Panc1 (cell line): ENCODE measurements around the gene CHST13. TPM values are rescaled to one million over a fixed set of nuclear protein-coding genes. Genes with fewer than 3 reads are reported as not detected.
"Not testable (repeated sequence)": the region's sequence is repeated elsewhere in the genome, so short reads cannot be mapped to it uniquely, and the experiment has no call there.

Experiments
- ATAC-seq: fragments of 200-7000 bp; cut with Tn5 transposase; 2 replicates; pipeline ENCODE4 v1.9.1; 2020; ENCODE audit warnings: mild to moderate bottlenecking, moderate library complexity
- BruUV-seq: library from RNA; stranded (reverse); fragments of 400-500 nt; replicated peaks from 2 replicates; lab custom pipeline; 2021; lab: Mats Ljungman, UMichigan
- CTCF ChIA-PET: fragments of 300-600 bp; sonication (Branson Sonifier 250); formaldehyde crosslinking; loops from one replicate; lab custom pipeline; 2022; ENCODE audit warnings: antibody characterized with exemption; lab: Charles Lee
- POLR2A ChIA-PET: fragments of 300-600 bp; sonication (Branson Sonifier 250); formaldehyde crosslinking; loops from one replicate; lab custom pipeline; 2022; ENCODE audit warnings: antibody characterized with exemption; lab: Charles Lee
- DNase-seq: peaks from one replicate; pipeline ENCODE4 v3.0.0-alpha.2; 2010; ENCODE audit warnings: low read depth, low spot score
- H3K27ac ChIP-seq: 2 replicates; pipeline ENCODE4 v1.5.1; 2011; ENCODE audit warnings: mild to moderate bottlenecking, low read length, inconsistent platforms
- H3K27me3 ChIP-seq: fragments of 200-500 bp; sonication (Bioruptor generic); 2 replicates; pipeline ENCODE4 v1.6.0; 2014; ENCODE audit warnings: low read length, inconsistent platforms; ENCODE audit not compliant: control insufficient read depth, insufficient read depth
- H3K36me3 ChIP-seq: fragments of 200-500 bp; sonication (Bioruptor generic); 2 replicates; pipeline ENCODE4 v1.5.1; 2014; ENCODE audit warnings: inconsistent platforms, mild to moderate bottlenecking, low read length, moderate library complexity; ENCODE audit not compliant: control insufficient read depth, insufficient read depth
- H3K4me1 ChIP-seq: 2 replicates; pipeline ENCODE4 v1.5.1; 2011; ENCODE audit warnings: inconsistent platforms, mild to moderate bottlenecking, low read length, moderate library complexity; ENCODE audit not compliant: control insufficient read depth, insufficient read depth
- H3K4me3 ChIP-seq, 2 experiments: 2 replicates each; pipeline ENCODE4 v1.5.1; 2011 to 2012; ENCODE audit warnings: low read depth in 2 of 2, low read length in 2 of 2, mild to moderate bottlenecking in 2 of 2, inconsistent platforms in 1 of 2, moderate library complexity in 1 of 2
- H3K9me3 ChIP-seq: fragments of 200-500 bp; sonication (Bioruptor generic); 2 replicates; pipeline ENCODE4 v1.5.1; 2014; ENCODE audit warnings: low read depth, mild to moderate bottlenecking, inconsistent platforms, low read length, moderate library complexity; ENCODE audit not compliant: control insufficient read depth, insufficient read depth
- POLR2AphosphoS5 ChIP-seq: IDR thresholded peaks from 2 replicates; pipeline ENCODE4 v1.6.1; 2012; ENCODE audit warnings: mild to moderate bottlenecking, low read depth, low read length, moderate library complexity
- REST ChIP-seq, 2 experiments: IDR thresholded peaks; 2 replicates each; pipeline ENCODE4 v1.6.1; 2011 to 2012; ENCODE audit warnings: low read depth in 2 of 2, control low read depth in 1 of 2, low read length in 1 of 2, mild to moderate bottlenecking in 1 of 2, moderate library complexity in 1 of 2; ENCODE audit not compliant: insufficient read depth in 1 of 2
- SIN3A ChIP-seq: IDR thresholded peaks from 2 replicates; pipeline ENCODE4 v1.6.1; 2012; ENCODE audit warnings: low read depth, mild to moderate bottlenecking, low read length, moderate library complexity, borderline replicate concordance; ENCODE audit not compliant: insufficient read depth
- TCF7L2 ChIP-seq: IDR thresholded peaks from 2 replicates; pipeline ENCODE4 v1.6.1; 2011; ENCODE audit warnings: mild to moderate bottlenecking, low read depth, low read length, inconsistent platforms
- in situ Hi-C: cut with HindIII; loops from 2 replicates; pipeline ENCODE4 v1.10.0; 2016; ENCODE audit warnings: low sequenced_read_pairs, low pct_unique_long_range_greater_than_20kb
- intact Hi-C: fragments of 100-400 bp; cut with micrococcal nuclease; formaldehyde crosslinking; loops from one replicate; pipeline ENCODE4 v1.10.0; 2022; ENCODE audit not compliant: unreplicated experiment
- total RNA-seq: library from RNA; stranded (reverse); gene quantifications from one replicate; pipeline ENCODE4 v1.2.1, GENCODE V29; 2021; ENCODE audit not compliant: unreplicated experiment
- TF ChIP-seq, protein P1 (sequence below): fragments of 450-650 bp; IDR thresholded peaks from 2 replicates; pipeline ENCODE4 v1.5.1; 2017; ENCODE audit warnings: mild to moderate bottlenecking

Gene CHST13
- total RNA-seq, 1 experiment from 2014 or later = 0.64 TPM

GRCh38 chr3:126531051-126531330 is 7.0 kb downstream of the CHST13 start:
- no peak overlapping the region for H3K4me3 ChIP-seq
- H3K9me3 ChIP-seq = no peaks in the 10 kb centered on the region
- DNase-seq (no peak), ATAC-seq (no peak)
- no TSS peak for BruUV-seq
- no peaks in the 10 kb centered on the region for H3K36me3 ChIP-seq
- ChIA-PET POLR2A (no interaction called here), CTCF (no interaction called here)
- in situ Hi-C loops (no loop called here), intact Hi-C loops (no loop called here)
- TF ChIP-seq POLR2AphosphoS5 (no peak), REST (IDR thresholded peaks at IDR 0.05; ENCODE audit: insufficient read depth in 1 of 2, low read depth in 2 of 2, low read length in 1 of 2) (no peak), TCF7L2 (no peak), SIN3A (no peak)
- TF ChIP-seq, protein P1, sequence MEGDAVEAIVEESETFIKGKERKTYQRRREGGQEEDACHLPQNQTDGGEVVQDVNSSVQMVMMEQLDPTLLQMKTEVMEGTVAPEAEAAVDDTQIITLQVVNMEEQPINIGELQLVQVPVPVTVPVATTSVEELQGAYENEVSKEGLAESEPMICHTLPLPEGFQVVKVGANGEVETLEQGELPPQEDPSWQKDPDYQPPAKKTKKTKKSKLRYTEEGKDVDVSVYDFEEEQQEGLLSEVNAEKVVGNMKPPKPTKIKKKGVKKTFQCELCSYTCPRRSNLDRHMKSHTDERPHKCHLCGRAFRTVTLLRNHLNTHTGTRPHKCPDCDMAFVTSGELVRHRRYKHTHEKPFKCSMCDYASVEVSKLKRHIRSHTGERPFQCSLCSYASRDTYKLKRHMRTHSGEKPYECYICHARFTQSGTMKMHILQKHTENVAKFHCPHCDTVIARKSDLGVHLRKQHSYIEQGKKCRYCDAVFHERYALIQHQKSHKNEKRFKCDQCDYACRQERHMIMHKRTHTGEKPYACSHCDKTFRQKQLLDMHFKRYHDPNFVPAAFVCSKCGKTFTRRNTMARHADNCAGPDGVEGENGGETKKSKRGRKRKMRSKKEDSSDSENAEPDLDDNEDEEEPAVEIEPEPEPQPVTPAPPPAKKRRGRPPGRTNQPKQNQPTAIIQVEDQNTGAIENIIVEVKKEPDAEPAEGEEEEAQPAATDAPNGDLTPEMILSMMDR = no peak
- peaks cover 30% of the 10 kb centered on the region for H3K27me3 ChIP-seq
- H3K4me1 ChIP-seq = no peaks in the 10 kb centered on the region
- H3K27ac ChIP-seq = no peak overlapping the region

DNA sequence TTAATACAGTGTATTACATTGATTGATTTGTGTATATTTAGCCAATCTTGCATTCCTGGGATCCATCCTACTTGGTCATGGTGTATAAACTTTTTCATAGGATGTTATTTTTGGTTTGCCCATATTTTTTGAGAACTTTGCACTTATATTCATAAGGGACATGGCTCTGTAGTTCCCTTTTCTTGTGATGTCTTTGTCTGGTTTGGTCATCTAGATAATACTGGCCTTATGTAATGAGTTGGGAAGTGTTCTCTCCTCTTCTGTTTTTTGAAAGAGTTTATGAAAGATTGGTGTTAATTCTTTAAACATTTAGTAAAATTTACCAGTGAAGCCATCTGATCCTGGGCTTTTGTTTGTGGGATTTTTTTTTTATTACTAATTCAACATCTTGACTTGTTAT is 9.6 kb downstream of the CHST13 start:
- H3K9me3 ChIP-seq = no peaks in the 10 kb centered on the region
- ATAC-seq (no peak), DNase-seq (no peak)
- ChIA-PET POLR2A (no interaction called here), CTCF (no interaction called here)
- intact Hi-C loops (no loop called here), in situ Hi-C loops (no loop called here)
- H3K36me3 ChIP-seq = no peaks in the 10 kb centered on the region
- no peak overlapping the region for H3K27ac ChIP-seq
- no peak overlapping the region for H3K4me3 ChIP-seq
- H3K27me3 ChIP-seq = peaks cover 30% of the 10 kb centered on the region
- no peaks in the 10 kb centered on the region for H3K4me1 ChIP-seq
- no TSS peak for BruUV-seq
- TF ChIP-seq, protein P1 = no peak
- no peak for TF ChIP-seq POLR2AphosphoS5
- no peak for TF ChIP-seq TCF7L2
- TF ChIP-seq SIN3A = no peak
- TF ChIP-seq REST (IDR thresholded peaks at IDR 0.05; ENCODE audit: insufficient read depth in 1 of 2, low read depth in 2 of 2, low read length in 1 of 2) = no peak

DNA sequence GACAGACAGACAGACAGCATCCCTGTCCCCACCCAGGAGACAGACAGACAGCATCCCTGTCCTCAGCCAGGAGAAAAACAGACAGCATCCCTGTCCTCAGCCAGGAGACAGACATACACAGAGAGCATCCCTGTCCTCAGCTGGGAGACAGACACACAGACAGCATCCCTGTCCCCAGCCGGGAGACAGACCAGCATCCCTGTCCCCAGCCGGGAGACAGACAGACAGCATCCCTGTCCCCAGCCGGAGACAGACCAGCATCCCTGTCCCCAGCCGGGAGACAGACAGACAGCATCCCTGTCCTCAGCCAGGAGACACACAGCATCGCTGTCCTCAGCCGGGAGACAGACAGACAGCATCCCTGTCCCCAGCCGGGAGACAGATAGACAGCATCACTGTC is 10.8 kb downstream of the CHST13 start:
- H3K4me3 ChIP-seq, intact Hi-C loops, ATAC-seq, in situ Hi-C loops, CTCF ChIA-PET, BruUV-seq, H3K36me3 ChIP-seq, POLR2A ChIA-PET, DNase-seq, H3K4me1 ChIP-seq, H3K9me3 ChIP-seq, H3K27ac ChIP-seq: not testable (repeated sequence)
- H3K27me3 ChIP-seq = peaks cover 30% of the 10 kb centered on the region
